Upper lobe of right lung (tissue), 1 donor: ENCODE data around the gene HIVEP3. TPM values are rescaled to one million over a fixed set of nuclear protein-coding genes. Genes with fewer than 3 reads are reported as not detected.

Source experiments
- ATAC-seq: fragments of 200-7000 bp; cut with Tn5 transposase; one replicate; pipeline ENCODE4 v1.9.1; 2020; ENCODE audit warnings: mild to moderate bottlenecking, moderate library complexity
- DNase-seq: peaks from one replicate; pipeline ENCODE4 v3.0.0-alpha.2; 2020
- H3K27ac ChIP-seq: fragments of 200-600 bp; one replicate; pipeline ENCODE4 v1.8.0; 2022
- H3K27me3 ChIP-seq: fragments of 200-600 bp; one replicate; pipeline ENCODE4 v1.8.0; 2022; ENCODE audit warnings: mild to moderate bottlenecking
- H3K36me3 ChIP-seq: fragments of 200-600 bp; one replicate; pipeline ENCODE4 v1.8.0; 2022
- H3K4me1 ChIP-seq: fragments of 200-600 bp; one replicate; pipeline ENCODE4 v1.8.0; 2022
- H3K4me3 ChIP-seq: fragments of 200-600 bp; one replicate; pipeline ENCODE4 v1.8.0; 2022; ENCODE audit warnings: mild to moderate bottlenecking
- H3K9me3 ChIP-seq: fragments of 200-600 bp; one replicate; pipeline ENCODE4 v1.8.0; 2022
- CTCF ChIP-seq: fragments of 200-600 bp; IDR thresholded peaks from one replicate; pipeline ENCODE4 v1.8.0; 2022; ENCODE audit warnings: antibody characterized with exemption
- intact Hi-C: fragments of 100-400 bp; cut with DNase I; formaldehyde crosslinking; loops from one replicate; pipeline ENCODE4 v1.11.0; 2022
- total RNA-seq: library from RNA; stranded (reverse); fragmentation: NEBNext Ultra II Directional; extraction: Animal tissue kit (Norgen Biotek cat#: 25700); gene quantifications from one replicate; pipeline ENCODE4 v1.2.1, GENCODE V29; 2021
- donor health status: DM: no; HTN: yes; CAD: no; lungs with severe emphysema.

The HIVEP3 gene
- total RNA-seq, 1 donor from 2014 or later, result 16.6 TPM

GRCh38 chr1:41810446-41810845 lies 108.3 kb downstream of the HIVEP3 start:
- DNase-seq (no peak), ATAC-seq (peak; percentile 33)
- no peaks in the 10 kb centered on the region for H3K36me3 ChIP-seq
- H3K4me1 ChIP-seq, result peaks cover 11% of the 10 kb centered on the region
- intact Hi-C loops, result no loop called here
- H3K4me3 ChIP-seq, result no peak overlapping the region
- TF ChIP-seq CTCF, result no peak
- H3K9me3 ChIP-seq, result no peaks in the 10 kb centered on the region
- H3K27ac ChIP-seq, result no peak overlapping the region
- no peaks in the 10 kb centered on the region for H3K27me3 ChIP-seq

DNA sequence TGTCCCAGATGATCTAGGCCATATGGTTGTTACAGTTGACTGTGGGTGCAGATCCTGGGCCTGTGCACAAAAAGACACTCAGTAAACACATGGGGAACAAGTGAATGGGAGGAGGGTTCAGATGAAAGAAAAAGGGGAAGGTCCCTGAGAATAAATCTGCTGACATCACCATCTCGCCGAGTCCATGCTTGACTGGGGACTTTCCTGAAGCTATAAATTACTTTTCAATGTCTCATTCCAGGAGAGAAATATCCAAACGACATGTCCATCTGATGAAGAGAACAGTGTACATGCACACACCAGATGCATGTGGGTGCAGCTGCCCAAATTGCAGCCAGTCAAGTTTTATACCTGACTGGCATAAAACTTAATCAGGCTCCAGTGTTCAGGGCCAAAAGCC lies 109.0 kb downstream of the HIVEP3 start:
- peaks cover 11% of the 10 kb centered on the region for H3K4me1 ChIP-seq
- no peaks in the 10 kb centered on the region for H3K9me3 ChIP-seq
- ATAC-seq (no peak), DNase-seq (no peak)
- no peaks in the 10 kb centered on the region for H3K36me3 ChIP-seq
- intact Hi-C loops, result no loop called here
- H3K27ac ChIP-seq, result no peak overlapping the region
- no peaks in the 10 kb centered on the region for H3K27me3 ChIP-seq
- TF ChIP-seq CTCF, result no peak
- H3K4me3 ChIP-seq, result no peak overlapping the region

GRCh38 chr1:41807390-41807789 lies 111.3 kb downstream of the HIVEP3 start:
- Histone ChIP-seq H3K4me3 (no peak overlapping the region), H3K27me3 (no peaks in the 10 kb centered on the region), H3K36me3 (no peaks in the 10 kb centered on the region), H3K4me1 (peaks cover 27% of the 10 kb centered on the region), H3K9me3 (no peaks in the 10 kb centered on the region), H3K27ac (no peak overlapping the region)
- no peak for TF ChIP-seq CTCF
- no peak for DNase-seq
- ATAC-seq, result no peak
- intact Hi-C loops, result no loop called here

GRCh38 chr1:41806472-41807155 lies 112.1 kb downstream of the HIVEP3 start:
- TF ChIP-seq CTCF, result no peak
- no peak for DNase-seq
- intact Hi-C loops, result no loop called here
- Histone ChIP-seq H3K27ac (no peak overlapping the region), H3K27me3 (no peaks in the 10 kb centered on the region), H3K36me3 (no peaks in the 10 kb centered on the region), H3K4me3 (no peak overlapping the region), H3K4me1 (peaks cover 20% of the 10 kb centered on the region), H3K9me3 (no peaks in the 10 kb centered on the region)
- no peak for ATAC-seq

GRCh38 chr1:41805771-41806471 lies 112.8 kb downstream of the HIVEP3 start:
- Histone ChIP-seq H3K9me3 (no peaks in the 10 kb centered on the region), H3K27ac (no peak overlapping the region), H3K27me3 (no peaks in the 10 kb centered on the region), H3K4me3 (no peak overlapping the region), H3K36me3 (no peaks in the 10 kb centered on the region), H3K4me1 (peaks cover 21% of the 10 kb centered on the region)
- no peak for TF ChIP-seq CTCF
- intact Hi-C loops, result no loop called here
- ATAC-seq (no peak), DNase-seq (no peak)
